Osteoblast (primary cell): Measurements from ENCODE around the gene METTL17. TPM values are rescaled to one million over a fixed set of nuclear protein-coding genes. Genes with fewer than 3 reads are reported as not detected.

ENCODE experiments used
- DNase-seq: peaks from one replicate; pipeline ENCODE4 v3.0.0; 2011; ENCODE audit warnings: low spot score, mixed read lengths; ENCODE audit not compliant: insufficient read length; ENCODE audit errors: missing footprints
- H2AFZ ChIP-seq: 2 replicates; pipeline ENCODE4 v1.6.0; 2011; ENCODE audit warnings: mild to moderate bottlenecking, low read length
- H3K27ac ChIP-seq: 2 replicates; pipeline ENCODE4 v1.5.1; 2011; ENCODE audit warnings: mild to moderate bottlenecking, low read depth, low read length, moderate library complexity
- H3K27me3 ChIP-seq: 2 replicates; pipeline ENCODE4 v1.6.0; 2012; ENCODE audit warnings: mild to moderate bottlenecking, control low read depth, inconsistent platforms, low read length, moderate library complexity; ENCODE audit not compliant: insufficient read depth
- H3K36me3 ChIP-seq: 2 replicates; pipeline ENCODE4 v1.5.1; 2011; ENCODE audit warnings: mild to moderate bottlenecking, low read length, control low read depth, moderate library complexity; ENCODE audit not compliant: insufficient read depth
- H3K4me1 ChIP-seq: 2 replicates; pipeline ENCODE4 v1.5.1; 2011; ENCODE audit warnings: mild to moderate bottlenecking, low read length, control low read depth, moderate library complexity; ENCODE audit not compliant: insufficient read depth
- H3K4me2 ChIP-seq: 2 replicates; pipeline ENCODE4 v1.6.0; 2011; ENCODE audit warnings: mild to moderate bottlenecking, low read length; ENCODE audit not compliant: insufficient read depth
- H3K4me3 ChIP-seq: fragments of 200-600 bp; sonication (generic); 3 replicates; pipeline ENCODE4 v1.5.1; 2012; ENCODE audit warnings: mild to moderate bottlenecking, low read length, inconsistent platforms; ENCODE audit not compliant: insufficient read depth
- H3K79me2 ChIP-seq: 2 replicates; pipeline ENCODE4 v1.6.0; 2012; ENCODE audit warnings: mild to moderate bottlenecking, low read length, control low read depth, inconsistent platforms; ENCODE audit not compliant: insufficient read depth
- H3K9me3 ChIP-seq: 2 replicates; pipeline ENCODE4 v1.5.1; 2011; ENCODE audit warnings: low read depth, low read length, control low read depth
- H4K20me1 ChIP-seq: 2 replicates; pipeline ENCODE4 v1.6.0; 2012; ENCODE audit warnings: mild to moderate bottlenecking, low read length, control low read depth; ENCODE audit not compliant: insufficient read depth
- CTCF ChIP-seq: IDR thresholded peaks from 2 replicates; pipeline ENCODE4 v1.5.1; 2011; ENCODE audit warnings: mild to moderate bottlenecking, low read depth, low read length, moderate library complexity; ENCODE audit errors: extremely low read depth
- total RNA-seq: library from RNA; depleted of rRNA; stranded (reverse); fragments of >200 nt; gene quantifications from 2 replicates; pipeline ENCODE4 v1.2.3, GENCODE V29; 2012

The METTL17 gene
- total RNA-seq, 1 donor = 50.3 TPM

DNA sequence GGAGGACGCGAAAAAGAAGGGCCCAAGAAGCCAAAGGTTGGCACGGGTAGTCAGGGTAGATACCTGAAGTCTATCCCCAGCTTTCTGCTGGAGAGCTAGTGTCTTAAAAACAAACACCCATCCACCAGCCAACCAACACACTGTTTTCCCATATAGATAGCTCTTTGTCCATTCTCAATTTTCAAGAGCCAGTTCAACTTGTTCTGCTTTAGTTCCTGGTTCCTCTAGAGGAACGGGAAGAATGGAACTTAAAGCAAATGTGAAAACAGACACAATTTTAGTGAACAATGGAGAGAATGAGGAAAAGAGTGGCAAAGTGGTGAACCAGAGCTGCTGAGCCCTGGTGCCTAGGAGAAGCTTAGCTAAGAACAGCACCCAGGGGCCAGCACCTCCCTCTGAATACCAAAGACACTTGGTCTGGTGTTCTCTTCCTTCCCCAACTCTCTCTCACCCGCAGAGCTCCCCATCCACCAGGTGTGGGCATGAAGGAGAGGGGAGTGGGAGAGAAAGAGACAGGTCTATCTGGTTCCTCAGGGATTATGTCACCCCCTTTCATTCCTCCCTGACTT lies 31.3 kb downstream of the METTL17 start:
- DNase-seq = no peak
- no peak overlapping the region for H3K4me2 ChIP-seq
- peaks cover 56% of the 10 kb centered on the region for H3K27me3 ChIP-seq
- TF ChIP-seq CTCF = no peak
- H2AFZ ChIP-seq = no peak overlapping the region
- no peak overlapping the region for H3K4me3 ChIP-seq
- no peak overlapping the region for H3K27ac ChIP-seq
- no peaks in the 10 kb centered on the region for H3K79me2 ChIP-seq
- no peaks in the 10 kb centered on the region for H3K4me1 ChIP-seq
- no peaks in the 10 kb centered on the region for H3K9me3 ChIP-seq
- no peaks in the 10 kb centered on the region for H3K36me3 ChIP-seq
- no peaks in the 10 kb centered on the region for H4K20me1 ChIP-seq

DNA sequence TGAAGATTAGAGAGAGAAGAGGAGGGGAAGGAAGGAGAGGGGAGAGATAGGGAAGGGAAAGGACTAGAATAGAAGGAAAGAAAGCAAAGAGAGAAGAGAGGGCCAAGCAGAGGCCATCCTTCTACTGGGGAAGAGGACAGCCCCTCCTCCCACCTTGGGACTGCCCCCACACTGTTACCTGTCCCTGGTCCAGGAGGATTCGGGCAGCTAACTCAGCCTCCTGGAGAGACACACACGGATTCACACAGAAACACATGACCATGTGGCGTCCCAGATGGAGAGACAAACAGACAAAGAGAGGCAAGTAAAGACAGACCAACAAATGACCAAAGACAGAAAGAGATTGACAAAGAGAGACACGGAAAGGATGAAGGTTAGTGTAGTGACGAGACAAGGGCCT lies 32.9 kb downstream of the METTL17 start:
- Histone ChIP-seq H3K36me3 (no peaks in the 10 kb centered on the region), H2AFZ (no peak overlapping the region), H4K20me1 (no peaks in the 10 kb centered on the region), H3K27me3 (peaks cover 66% of the 10 kb centered on the region), H3K4me2 (no peak overlapping the region), H3K4me1 (no peaks in the 10 kb centered on the region), H3K4me3 (no peak overlapping the region), H3K9me3 (no peaks in the 10 kb centered on the region), H3K79me2 (no peaks in the 10 kb centered on the region), H3K27ac (no peak overlapping the region)
- DNase-seq = peak; percentile 84
- TF ChIP-seq CTCF = no peak

GRCh38 chr14:21023174-21023573 lies 33.4 kb downstream of the METTL17 start:
- Histone ChIP-seq H3K36me3 (no peaks in the 10 kb centered on the region), H3K9me3 (no peaks in the 10 kb centered on the region), H3K4me3 (no peak overlapping the region), H2AFZ (no peak overlapping the region), H3K4me2 (no peak overlapping the region), H3K27me3 (peaks cover 66% of the 10 kb centered on the region), H4K20me1 (no peaks in the 10 kb centered on the region), H3K4me1 (no peaks in the 10 kb centered on the region), H3K27ac (no peak overlapping the region), H3K79me2 (no peaks in the 10 kb centered on the region)
- no peak for TF ChIP-seq CTCF
- peak; percentile 51 for DNase-seq

DNA sequence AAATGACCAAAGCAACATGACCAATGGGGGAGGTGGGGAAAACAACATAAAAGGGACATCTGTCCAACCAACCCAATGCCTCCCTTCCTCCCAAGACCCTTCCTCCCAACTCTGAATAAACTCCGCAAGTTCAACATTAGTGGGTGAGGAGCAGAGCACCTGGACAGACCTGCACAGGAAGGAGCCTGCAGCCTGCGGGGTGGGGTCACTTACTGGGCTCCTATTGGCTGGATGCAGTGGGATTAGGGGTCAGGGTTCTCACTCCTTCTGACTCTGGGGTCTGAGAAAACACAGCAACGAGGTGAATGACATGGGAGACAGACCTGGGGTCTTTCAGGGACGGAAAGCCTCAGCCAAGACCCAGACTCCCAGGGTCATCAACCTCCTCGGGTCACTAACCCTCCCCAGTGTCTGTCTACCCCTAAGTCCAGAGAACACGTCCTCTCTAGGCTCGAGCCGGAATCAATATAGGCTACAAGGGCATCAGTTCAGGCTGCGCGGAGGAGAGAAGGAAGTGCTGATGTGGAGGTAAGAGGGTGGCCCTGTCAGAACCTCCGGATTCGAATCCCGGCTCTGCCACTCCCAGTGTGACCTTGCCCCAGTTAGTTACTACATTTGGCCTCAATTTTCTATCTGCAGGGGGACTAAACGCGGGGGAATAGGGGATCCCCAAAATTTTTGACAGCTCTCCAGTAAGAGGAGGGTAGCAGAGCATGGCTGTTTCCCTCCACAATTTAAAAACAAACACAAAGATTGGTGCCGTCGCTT lies 34.2 kb downstream of the METTL17 start:
- Histone ChIP-seq H3K9me3 (no peaks in the 10 kb centered on the region), H3K79me2 (no peaks in the 10 kb centered on the region), H3K27me3 (peaks cover 66% of the 10 kb centered on the region), H3K4me2 (no peak overlapping the region), H4K20me1 (no peaks in the 10 kb centered on the region), H3K36me3 (no peaks in the 10 kb centered on the region), H2AFZ (no peak overlapping the region), H3K4me1 (no peaks in the 10 kb centered on the region), H3K27ac (no peak overlapping the region), H3K4me3 (no peak overlapping the region)
- peak; percentile 79 for DNase-seq
- no peak for TF ChIP-seq CTCF
